ENCODE data around the gene MADD.
A peak's percentile ranks its signal among the peaks of the same experiment; 100 is the strongest.

The MADD gene

DNA sequence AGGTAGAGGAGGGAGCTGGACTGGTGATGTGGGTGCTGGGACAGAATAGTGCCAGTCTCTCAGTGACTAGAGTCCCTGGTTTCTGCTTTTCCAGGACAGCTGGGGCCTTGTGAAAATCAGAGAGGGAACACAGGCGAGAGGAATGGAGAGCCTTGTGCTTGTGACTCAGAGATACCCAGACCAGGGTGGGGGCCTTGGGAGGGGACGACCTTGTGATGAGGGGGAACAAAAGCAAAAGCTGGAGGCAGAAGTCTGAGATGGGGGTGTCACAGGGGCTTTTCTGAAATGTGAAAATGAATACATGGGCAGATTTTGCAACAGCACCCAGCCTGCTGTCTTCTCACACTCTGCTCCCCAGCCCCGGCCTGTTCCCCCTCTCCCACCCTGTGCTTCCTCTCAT, 15.5 kb upstream of the MADD start:
- TF ChIP-seq, protein P1, sequence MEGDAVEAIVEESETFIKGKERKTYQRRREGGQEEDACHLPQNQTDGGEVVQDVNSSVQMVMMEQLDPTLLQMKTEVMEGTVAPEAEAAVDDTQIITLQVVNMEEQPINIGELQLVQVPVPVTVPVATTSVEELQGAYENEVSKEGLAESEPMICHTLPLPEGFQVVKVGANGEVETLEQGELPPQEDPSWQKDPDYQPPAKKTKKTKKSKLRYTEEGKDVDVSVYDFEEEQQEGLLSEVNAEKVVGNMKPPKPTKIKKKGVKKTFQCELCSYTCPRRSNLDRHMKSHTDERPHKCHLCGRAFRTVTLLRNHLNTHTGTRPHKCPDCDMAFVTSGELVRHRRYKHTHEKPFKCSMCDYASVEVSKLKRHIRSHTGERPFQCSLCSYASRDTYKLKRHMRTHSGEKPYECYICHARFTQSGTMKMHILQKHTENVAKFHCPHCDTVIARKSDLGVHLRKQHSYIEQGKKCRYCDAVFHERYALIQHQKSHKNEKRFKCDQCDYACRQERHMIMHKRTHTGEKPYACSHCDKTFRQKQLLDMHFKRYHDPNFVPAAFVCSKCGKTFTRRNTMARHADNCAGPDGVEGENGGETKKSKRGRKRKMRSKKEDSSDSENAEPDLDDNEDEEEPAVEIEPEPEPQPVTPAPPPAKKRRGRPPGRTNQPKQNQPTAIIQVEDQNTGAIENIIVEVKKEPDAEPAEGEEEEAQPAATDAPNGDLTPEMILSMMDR (IDR thresholded peaks at IDR 0.05; ENCODE audit: insufficient read depth, low read length, poor library complexity, severe bottlenecking): no peak
- H3K4me3 ChIP-seq (replicated peaks; ENCODE audit: low read depth, low read length): no peak overlapping the region

DNA sequence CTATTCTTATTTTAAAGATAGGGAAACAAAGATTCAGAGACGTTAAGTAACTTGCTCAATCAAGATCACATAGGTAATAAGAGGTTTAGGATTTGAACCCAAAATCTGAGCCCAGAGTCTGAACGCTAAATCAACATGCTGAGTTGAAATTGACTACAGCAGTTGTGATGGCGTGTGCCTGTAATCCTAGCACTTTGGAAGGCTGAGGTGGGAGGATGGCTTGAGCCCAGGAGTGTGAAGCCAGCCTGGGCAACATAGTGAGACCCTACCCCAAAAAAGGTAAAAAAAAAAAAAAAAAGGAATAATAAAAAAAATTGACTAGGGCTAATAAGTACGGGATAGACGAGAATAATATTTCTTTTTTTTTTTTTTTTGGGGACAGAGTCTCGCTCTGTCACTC, 13.6 kb upstream of the MADD start:
- Histone ChIP-seq H3K36me3 (ENCODE audit: control insufficient read depth, insufficient read depth, low read length) (no peaks in the 10 kb centered on the region), H3K4me3 (replicated peaks; ENCODE audit: low read depth, low read length) (no peak overlapping the region), H3K27me3 (replicated peaks; ENCODE audit: control insufficient read depth, insufficient read depth, low read length) (no peaks in the 10 kb centered on the region)
- no peak for DNase-seq (ENCODE audit: extremely low read depth, insufficient read length)
- TF ChIP-seq, protein P1 (IDR thresholded peaks at IDR 0.05; ENCODE audit: insufficient read depth, low read length, poor library complexity, severe bottlenecking): no peak

More for the DNA sequence above, 15.5 kb upstream of the MADD start:
- Histone ChIP-seq H3K27me3 (replicated peaks; ENCODE audit: control insufficient read depth, insufficient read depth, low read length) (no peaks in the 10 kb centered on the region), H3K36me3 (ENCODE audit: control insufficient read depth, insufficient read depth, low read length) (no peaks in the 10 kb centered on the region)
- DNase-seq (ENCODE audit: extremely low read depth, insufficient read length): no peak

DNA sequence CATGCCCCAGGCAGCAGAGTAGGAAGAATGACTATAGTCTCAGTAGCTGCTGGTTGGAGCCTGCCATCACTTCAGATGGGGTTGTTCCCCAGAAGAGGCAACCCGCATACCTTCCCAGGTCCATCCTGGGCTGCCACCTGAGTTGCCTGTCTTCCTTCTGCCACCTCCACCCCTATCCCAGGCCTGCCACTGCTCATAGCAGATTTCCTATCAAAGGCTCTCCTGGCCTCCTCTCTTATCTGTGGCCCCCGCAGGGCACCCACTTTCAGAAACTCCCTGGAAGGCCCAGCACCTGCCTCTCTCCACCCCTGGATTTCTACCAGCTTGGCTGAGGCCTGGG, 12.8 kb upstream of the MADD start:
- Histone ChIP-seq H3K27me3 (replicated peaks; ENCODE audit: control insufficient read depth, insufficient read depth, low read length) (no peaks in the 10 kb centered on the region), H3K4me3 (replicated peaks; ENCODE audit: low read depth, low read length) (no peak overlapping the region)
- TF ChIP-seq, protein P1 (IDR thresholded peaks at IDR 0.05; ENCODE audit: insufficient read depth, low read length, poor library complexity, severe bottlenecking): no peak

DNA sequence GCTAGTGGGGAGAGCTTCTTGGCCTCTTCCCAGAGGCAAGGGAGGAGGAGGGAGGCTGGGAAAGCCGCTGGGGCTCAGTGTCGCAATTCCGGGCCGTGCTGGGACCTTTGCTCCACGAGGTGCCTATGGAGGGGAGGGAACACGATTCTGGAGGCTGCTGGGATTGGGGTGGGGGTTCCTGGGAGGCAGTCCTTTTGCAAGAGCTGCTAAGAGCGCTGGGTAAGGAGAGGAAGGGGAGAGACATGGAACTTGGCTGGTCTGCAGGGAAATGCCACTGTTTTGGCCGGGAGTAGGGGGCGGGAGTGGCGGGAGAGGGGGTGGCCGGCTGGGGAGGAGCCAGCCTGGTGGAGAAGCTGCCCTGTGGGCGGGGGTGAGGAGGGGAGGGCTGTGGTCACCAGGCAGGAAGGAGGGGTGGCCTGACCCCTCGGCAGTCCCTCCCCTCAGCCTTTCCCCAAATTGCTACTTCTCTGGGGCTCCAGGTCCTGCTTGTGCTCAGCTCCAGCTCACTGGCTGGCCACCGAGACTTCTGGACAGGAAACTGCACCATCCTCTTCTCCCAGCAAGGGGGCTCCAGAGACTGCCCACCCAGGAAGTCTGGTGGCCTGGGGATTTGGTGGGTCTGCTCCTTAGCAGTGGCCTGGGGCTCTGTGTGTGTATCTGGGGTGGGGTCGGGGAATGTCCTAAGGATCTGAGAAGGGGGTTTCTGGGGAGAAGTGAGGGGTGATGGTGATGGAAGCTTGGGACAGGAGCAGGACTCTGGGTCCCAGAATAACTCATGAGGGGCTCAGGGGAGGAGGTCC, 12.2 kb upstream of the MADD start, which contains the start of gene NR1H3:
Gene NR1H3, plus strand, starts transcription at position 480 of the 800 bp plus-strand sequence. CDS start 1,221 bp downstream, outside the sequence.
- TF ChIP-seq, protein P1 (IDR thresholded peaks at IDR 0.05; ENCODE audit: insufficient read depth, low read length, poor library complexity, severe bottlenecking): peak; percentile 14
- Histone ChIP-seq H3K27me3 (replicated peaks; ENCODE audit: control insufficient read depth, insufficient read depth, low read length) (no peaks in the 10 kb centered on the region), H3K4me3 (replicated peaks; ENCODE audit: low read depth, low read length) (no peak within 1 kb of the TSS), H3K36me3 (ENCODE audit: control insufficient read depth, insufficient read depth, low read length) (no peaks in the 10 kb centered on the region)
- no peak for DNase-seq (ENCODE audit: extremely low read depth, insufficient read length)

More for the DNA sequence above, 12.8 kb upstream of the MADD start:
- no peak for DNase-seq (ENCODE audit: extremely low read depth, insufficient read length)
- no peaks in the 10 kb centered on the region for H3K36me3 ChIP-seq (ENCODE audit: control insufficient read depth, insufficient read depth, low read length)

DNA sequence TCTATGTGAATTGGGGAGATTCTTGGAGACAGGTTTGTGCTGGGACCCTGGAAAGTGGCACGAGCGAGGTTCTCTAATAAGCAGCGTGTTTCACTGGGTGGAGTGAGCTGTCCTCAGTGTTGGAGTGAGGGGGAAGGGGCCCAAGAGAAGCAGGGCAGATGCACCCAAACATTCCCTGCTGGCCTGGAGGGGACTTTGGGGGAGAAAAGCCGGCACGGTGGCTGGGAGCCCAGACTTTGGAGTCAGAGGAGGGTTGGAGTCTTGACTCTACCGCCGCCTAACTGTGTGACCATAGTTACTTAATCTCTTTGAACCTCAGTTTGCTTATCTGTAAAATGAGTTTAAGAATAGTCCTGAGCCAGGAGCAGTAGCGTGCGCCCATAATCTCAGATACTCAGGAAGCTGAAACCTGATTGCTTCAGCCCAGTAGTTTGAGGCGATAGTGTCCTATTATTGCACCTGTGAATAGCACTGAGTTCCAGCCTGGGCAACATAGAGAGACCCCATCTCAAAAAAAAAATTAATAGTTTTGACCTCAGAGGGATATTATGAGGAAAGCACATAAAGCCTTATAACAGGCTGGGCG, 11.5 kb upstream of the MADD start:
- Histone ChIP-seq H3K36me3 (ENCODE audit: control insufficient read depth, insufficient read depth, low read length) (no peaks in the 10 kb centered on the region), H3K4me3 (replicated peaks; ENCODE audit: low read depth, low read length) (no peak overlapping the region), H3K27me3 (replicated peaks; ENCODE audit: control insufficient read depth, insufficient read depth, low read length) (no peaks in the 10 kb centered on the region)
- TF ChIP-seq, protein P1 (IDR thresholded peaks at IDR 0.05; ENCODE audit: insufficient read depth, low read length, poor library complexity, severe bottlenecking): no peak
- DNase-seq (ENCODE audit: extremely low read depth, insufficient read length): no peak
